ENCODE measurements around the gene STK31.
"Not testable (repeated sequence)": the region's sequence is repeated elsewhere in the genome, so short reads cannot be mapped to it uniquely, and the experiment has no call there.

Gene STK31

DNA sequence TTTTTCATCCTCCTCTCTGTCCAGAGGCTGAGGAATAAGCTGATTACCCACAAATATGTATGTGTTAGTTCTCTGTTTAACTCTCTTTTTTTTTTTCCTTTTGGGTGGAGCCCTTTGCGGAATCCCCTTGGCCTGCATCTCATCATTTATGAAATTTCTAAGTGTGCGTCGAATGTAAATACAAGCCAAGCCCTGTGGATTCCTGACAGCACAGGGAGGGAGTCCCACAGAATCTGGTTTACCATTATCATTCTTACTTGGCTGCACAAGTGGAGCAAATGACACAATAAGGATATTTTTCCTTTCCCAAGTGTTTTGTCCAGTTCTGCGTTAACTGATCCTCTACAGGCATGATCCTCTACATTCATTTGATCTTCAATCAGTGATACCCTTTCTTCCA lies 11.4 kb downstream of the STK31 start:
- in situ Hi-C loops (cut with HindIII; ENCODE audit: low pct_unique_long_range_greater_than_20kb, low sequenced_read_pairs) = no loop called here
- no peak for DNase-seq (ENCODE audit: low read depth in 1 of 2, low spot score in 1 of 2)
- no peak for TF ChIP-seq JUND (IDR thresholded peaks at IDR 0.05; ENCODE audit: low read depth)

- DNase-seq (ENCODE audit: low read depth in 1 of 2, low spot score in 1 of 2); in situ Hi-C loops (cut with HindIII; ENCODE audit: low pct_unique_long_range_greater_than_20kb, low sequenced_read_pairs): not testable (repeated sequence)
Measured at GRCh38 chr7:23722587-23723216, 12.7 kb downstream of the STK31 start.

GRCh38 chr7:23724113-23724512 lies 14.1 kb downstream of the STK31 start:
- DNase-seq (ENCODE audit: low read depth in 1 of 2, low spot score in 1 of 2); in situ Hi-C loops (cut with HindIII; ENCODE audit: low pct_unique_long_range_greater_than_20kb, low sequenced_read_pairs): not testable (repeated sequence)

DNA sequence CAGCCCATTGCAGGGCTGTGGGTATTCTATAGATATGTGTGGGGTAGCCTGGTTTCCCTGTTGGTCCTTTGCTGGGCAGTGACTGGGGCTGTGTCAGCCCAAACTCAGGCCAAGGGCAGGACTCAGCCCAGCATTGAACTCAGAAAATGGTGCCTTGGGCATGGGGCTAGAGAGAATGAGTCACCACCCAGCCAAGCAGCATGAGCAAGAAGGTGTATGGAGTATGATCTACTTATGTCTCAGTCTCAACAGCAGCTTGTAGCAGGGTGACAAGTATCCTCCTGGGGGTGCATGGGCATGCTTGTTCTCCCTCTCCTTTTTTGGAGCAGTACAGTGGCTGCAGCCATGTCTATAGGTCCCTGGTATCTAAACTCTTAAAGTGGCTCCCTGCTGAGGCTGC lies 32.0 kb downstream of the STK31 start:
- TF ChIP-seq JUND (IDR thresholded peaks at IDR 0.05; ENCODE audit: low read depth) = no peak
- in situ Hi-C loops (cut with HindIII; ENCODE audit: low pct_unique_long_range_greater_than_20kb, low sequenced_read_pairs) = no loop called here
- DNase-seq (ENCODE audit: low read depth in 1 of 2, low spot score in 1 of 2) = no peak

DNA sequence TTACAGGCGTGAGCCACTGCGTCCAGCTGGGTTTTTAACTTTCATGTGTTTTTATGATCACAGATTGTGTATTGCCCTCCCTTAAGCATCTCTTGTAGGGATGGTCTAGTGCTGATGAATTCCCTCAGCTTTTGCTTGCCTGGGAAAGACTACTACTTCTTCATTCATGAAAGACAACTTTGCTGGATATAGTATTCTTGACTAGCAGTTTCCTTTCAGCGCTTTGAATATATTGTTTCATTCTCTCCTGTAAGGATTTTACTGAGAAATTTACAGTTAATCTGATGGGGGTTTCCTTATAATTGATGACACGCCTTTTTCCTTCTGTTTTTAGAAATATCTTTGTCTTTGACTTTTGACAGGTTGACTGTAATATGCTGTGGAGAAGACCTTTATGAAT lies 33.2 kb downstream of the STK31 start:
- in situ Hi-C loops (cut with HindIII; ENCODE audit: low pct_unique_long_range_greater_than_20kb, low sequenced_read_pairs) = no loop called here
- DNase-seq (ENCODE audit: low read depth in 1 of 2, low spot score in 1 of 2) = no peak
- no peak for TF ChIP-seq JUND (IDR thresholded peaks at IDR 0.05; ENCODE audit: low read depth)

GRCh38 chr7:23746629-23747028 lies 36.6 kb downstream of the STK31 start:
- TF ChIP-seq JUND (IDR thresholded peaks at IDR 0.05; ENCODE audit: low read depth) = no peak
- DNase-seq (ENCODE audit: low read depth in 1 of 2, low spot score in 1 of 2) = no peak
- in situ Hi-C loops (cut with HindIII; ENCODE audit: low pct_unique_long_range_greater_than_20kb, low sequenced_read_pairs) = no loop called here

DNA sequence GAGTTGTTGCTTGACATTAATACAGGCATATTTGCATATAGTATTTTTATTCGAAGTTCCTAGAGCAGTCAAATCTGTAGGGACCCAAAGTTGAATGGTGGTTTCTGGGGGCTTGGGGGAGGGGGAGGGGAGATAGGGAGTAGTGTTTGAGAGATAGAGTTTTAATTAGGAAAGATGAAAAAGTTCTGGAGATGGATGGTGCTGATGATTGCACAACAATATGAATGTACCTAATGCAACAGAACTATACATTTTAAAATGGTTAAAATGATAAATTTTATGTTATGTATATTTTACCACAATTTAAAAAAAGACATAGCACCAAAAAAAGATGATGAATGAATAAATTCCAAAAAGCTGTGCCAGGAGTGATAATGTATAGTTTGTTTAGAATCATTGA lies 41.8 kb downstream of the STK31 start:
- no peak for TF ChIP-seq JUND (IDR thresholded peaks at IDR 0.05; ENCODE audit: low read depth)

DNA sequence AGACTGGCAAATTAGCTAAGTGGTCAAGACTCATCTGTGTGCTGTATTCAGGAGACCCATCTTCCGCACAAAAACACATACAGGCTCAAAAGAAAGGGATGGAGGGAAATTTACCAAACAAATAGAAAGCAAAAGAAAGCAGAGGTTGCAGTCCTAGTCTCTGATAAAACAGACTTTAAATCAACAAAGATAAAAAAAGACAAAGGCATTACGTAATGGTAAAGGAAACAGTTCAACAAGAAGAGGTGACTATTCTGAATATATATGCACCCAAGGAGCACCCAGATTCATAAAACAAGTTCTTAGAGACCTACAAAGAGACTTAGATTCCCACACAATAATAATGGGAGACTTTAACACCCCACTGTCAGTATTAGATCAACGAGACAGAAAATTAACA lies 48.8 kb downstream of the STK31 start:
- in situ Hi-C loops (cut with HindIII; ENCODE audit: low pct_unique_long_range_greater_than_20kb, low sequenced_read_pairs); DNase-seq (ENCODE audit: low read depth in 1 of 2, low spot score in 1 of 2): not testable (repeated sequence)

More for the DNA sequence above, 41.8 kb downstream of the STK31 start:
- in situ Hi-C loops (cut with HindIII; ENCODE audit: low pct_unique_long_range_greater_than_20kb, low sequenced_read_pairs) = no loop called here
- no peak for DNase-seq (ENCODE audit: low read depth in 1 of 2, low spot score in 1 of 2)

GRCh38 chr7:23759671-23760391 lies 49.8 kb downstream of the STK31 start:
- in situ Hi-C loops (cut with HindIII; ENCODE audit: low pct_unique_long_range_greater_than_20kb, low sequenced_read_pairs) = no loop called here
- 0 out of 2 replicates have a peak, but pooled peaks have one; percentile 35 for TF ChIP-seq JUND (IDR thresholded peaks at IDR 0.05; ENCODE audit: low read depth)
- DNase-seq (ENCODE audit: low read depth in 1 of 2, low spot score in 1 of 2) = peak; percentile 44 to 90

DNA sequence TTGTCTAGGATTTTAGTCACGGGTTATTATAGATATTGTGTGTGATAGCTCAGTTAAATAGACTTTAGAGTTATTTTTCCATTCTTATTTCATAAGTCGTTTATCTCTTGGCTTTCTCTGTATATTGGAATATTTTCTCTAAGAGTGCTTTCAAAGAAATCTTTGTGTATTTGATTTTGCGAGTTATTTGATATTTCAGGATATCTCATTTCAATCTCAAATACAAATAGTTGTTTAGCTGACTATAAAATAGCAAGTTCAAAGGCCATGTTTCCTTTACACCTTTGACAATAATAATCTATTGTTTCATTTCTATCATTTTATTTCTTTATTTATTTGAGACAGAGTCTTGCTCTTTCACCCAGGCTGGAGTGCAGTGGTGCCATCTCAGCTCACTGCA lies 55.9 kb downstream of the STK31 start:
- no peak for DNase-seq (ENCODE audit: low read depth in 1 of 2, low spot score in 1 of 2)
- in situ Hi-C loops (cut with HindIII; ENCODE audit: low pct_unique_long_range_greater_than_20kb, low sequenced_read_pairs) = no loop called here
- no peak for TF ChIP-seq JUND (IDR thresholded peaks at IDR 0.05; ENCODE audit: low read depth)

- no peak for DNase-seq (ENCODE audit: low read depth in 1 of 2, low spot score in 1 of 2)
- TF ChIP-seq JUND (IDR thresholded peaks at IDR 0.05; ENCODE audit: low read depth) = no peak
- in situ Hi-C loops (cut with HindIII; ENCODE audit: low pct_unique_long_range_greater_than_20kb, low sequenced_read_pairs) = no loop called here
Measured at GRCh38 chr7:23767514-23767913, 57.5 kb downstream of the STK31 start.

- TF ChIP-seq JUND (IDR thresholded peaks at IDR 0.05; ENCODE audit: low read depth) = no peak
- in situ Hi-C loops (cut with HindIII; ENCODE audit: low pct_unique_long_range_greater_than_20kb, low sequenced_read_pairs) = no loop called here
- DNase-seq (ENCODE audit: low read depth in 1 of 2, low spot score in 1 of 2) = no peak
Measured at GRCh38 chr7:23768022-23768421, 58.0 kb downstream of the STK31 start.

DNA sequence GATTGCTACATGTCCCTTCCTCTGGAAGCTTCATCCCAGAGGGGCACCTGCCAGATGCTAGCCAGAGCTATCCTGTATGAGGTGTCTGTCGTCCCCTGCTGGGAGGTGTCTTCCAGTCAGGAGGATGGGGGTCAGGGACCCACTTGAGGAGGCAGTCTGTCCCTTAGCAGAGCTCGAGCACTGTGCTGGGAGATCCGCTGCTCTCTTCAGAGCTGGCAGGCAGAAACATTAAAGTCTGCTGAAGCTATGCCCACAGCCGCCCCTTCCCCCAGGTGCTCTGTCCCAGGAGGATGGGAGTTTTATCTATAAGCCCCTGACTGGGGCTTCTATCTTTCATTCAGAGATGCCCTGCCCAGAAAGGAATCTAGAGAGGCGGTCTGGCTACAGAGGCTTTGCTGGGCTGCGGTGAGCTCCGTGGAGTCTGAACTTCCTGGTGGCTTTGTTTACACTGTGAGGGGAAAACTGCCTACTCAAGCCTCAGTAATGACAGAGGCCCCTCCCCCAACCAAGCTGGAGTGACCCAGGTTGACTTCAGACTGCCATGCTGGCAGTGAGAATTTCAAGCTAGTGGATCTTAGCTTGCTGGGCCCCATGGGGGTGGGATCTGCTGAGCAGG lies 69.3 kb downstream of the STK31 start:
- in situ Hi-C loops (cut with HindIII; ENCODE audit: low pct_unique_long_range_greater_than_20kb, low sequenced_read_pairs) = not testable (repeated sequence)
- peak in 1 of 2 experiments; percentile 16 for DNase-seq (ENCODE audit: low read depth in 1 of 2, low spot score in 1 of 2)
